Progenitor cell of endocrine pancreas (in vitro differentiated cells): ENCODE data around the gene SSR1. TPM values are rescaled to one million over a fixed set of nuclear protein-coding genes. Genes with fewer than 3 reads are reported as not detected.
"Not testable (repeated sequence)": the region's sequence is repeated elsewhere in the genome, so short reads cannot be mapped to it uniquely, and the experiment has no call there.

ENCODE experiments used
- DNase-seq: peaks from one replicate; pipeline ENCODE4 v3.0.0; 2021; ENCODE audit warnings: low spot score; ENCODE audit not compliant: unreplicated experiment
- H3K27ac Mint-ChIP-seq: 2 replicates; pipeline ENCODE4 v1.8.0; 2021; ENCODE audit warnings: mild to moderate bottlenecking, moderate library complexity, mixed read lengths
- H3K27me3 Mint-ChIP-seq: 2 replicates; pipeline ENCODE4 v1.8.0; 2021; ENCODE audit warnings: mixed read lengths
- H3K36me3 Mint-ChIP-seq: 2 replicates; pipeline ENCODE4 v1.8.0; 2022; ENCODE audit warnings: mixed read lengths; ENCODE audit not compliant: insufficient read depth
- H3K4me1 Mint-ChIP-seq: 2 replicates; pipeline ENCODE4 v1.8.0; 2021; ENCODE audit warnings: low read depth, mixed read lengths
- H3K4me3 Mint-ChIP-seq: 2 replicates; pipeline ENCODE4 v1.8.0; 2021; ENCODE audit warnings: low read depth, mild to moderate bottlenecking, moderate library complexity, mixed read lengths
- H3K9me3 Mint-ChIP-seq: 2 replicates; pipeline ENCODE4 v1.8.0; 2021; ENCODE audit warnings: low read depth, mixed read lengths
- CTCF ChIP-seq: fragments of 200-600 bp; sonication (generic); IDR thresholded peaks from one replicate; pipeline ENCODE4 v1.5.0; 2021; ENCODE audit warnings: antibody characterized with exemption, mild to moderate bottlenecking; ENCODE audit not compliant: unreplicated experiment
- total RNA-seq: library from RNA; stranded (reverse); gene quantifications from 2 replicates; pipeline ENCODE4 v1.2.1, GENCODE V29; 2021

SSR1 gene
- total RNA-seq, 1 donor from 2014 or later = 113 TPM

DNA sequence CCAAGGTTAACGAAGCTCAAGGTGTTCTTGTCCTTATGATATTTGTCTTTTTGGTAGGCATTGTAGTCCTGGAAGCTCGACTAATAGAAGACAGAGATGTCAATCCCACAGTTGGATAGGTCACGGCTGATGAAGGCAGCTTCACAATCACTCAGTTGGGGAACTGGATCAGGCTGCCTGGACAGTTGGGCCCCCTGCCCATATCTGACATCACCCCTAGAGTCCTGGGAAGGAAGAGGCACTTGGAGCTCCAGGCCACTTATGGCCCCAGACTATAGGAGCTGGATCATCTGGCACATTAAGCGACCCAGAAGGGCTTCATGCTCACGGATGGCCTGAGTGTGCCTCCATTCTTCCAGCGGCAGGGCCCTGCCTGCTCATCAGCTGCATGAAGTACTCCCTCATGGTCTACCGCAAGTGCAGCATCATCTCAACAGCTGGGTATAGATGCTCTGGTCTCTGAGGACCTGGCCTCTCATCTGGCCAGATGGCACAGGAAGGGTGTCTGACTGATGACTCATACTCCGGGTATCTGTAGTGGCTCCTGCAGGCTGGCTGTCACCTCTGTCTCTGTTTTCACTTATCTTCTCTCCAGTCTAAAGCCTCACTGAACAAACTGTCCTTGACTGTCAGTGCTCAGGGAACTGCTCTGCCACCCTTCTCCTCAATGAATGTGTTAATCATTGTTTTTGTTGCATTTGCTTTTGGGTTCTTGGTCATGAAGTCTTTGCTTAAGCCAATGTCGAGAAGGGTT lies 29.2 kb upstream of the SSR1 start:
- no peak for DNase-seq
- no peak for TF ChIP-seq CTCF
- Mint-ChIP-seq H3K4me3 (no peak overlapping the region), H3K27me3 (no peaks in the 10 kb centered on the region), H3K4me1 (no peaks in the 10 kb centered on the region), H3K36me3 (no peaks in the 10 kb centered on the region), H3K27ac (no peak overlapping the region), H3K9me3 (peaks cover 5% of the 10 kb centered on the region)

DNA sequence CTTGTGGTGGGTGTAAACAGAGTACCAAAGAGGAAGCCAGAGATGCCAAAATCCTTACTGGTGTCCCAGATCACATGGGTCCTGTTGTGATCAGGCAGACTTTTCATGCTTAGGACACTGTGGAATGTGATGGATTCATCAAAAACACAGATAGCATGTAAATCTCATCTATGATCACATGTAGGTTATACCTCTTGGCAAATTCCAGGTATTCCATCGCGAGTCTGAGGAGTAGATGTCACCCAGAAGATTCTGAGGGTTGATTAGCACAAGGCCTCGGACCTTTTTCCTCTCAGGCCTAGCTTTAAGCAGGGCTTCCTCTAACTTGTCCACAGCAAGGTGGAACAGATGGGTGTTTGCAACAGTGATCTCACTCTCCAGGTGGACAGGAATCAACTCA lies 28.3 kb upstream of the SSR1 start:
- Mint-ChIP-seq H3K4me1 (no peaks in the 10 kb centered on the region), H3K27ac (no peak overlapping the region), H3K4me3 (no peak overlapping the region), H3K27me3 (no peaks in the 10 kb centered on the region), H3K9me3 (peaks cover 5% of the 10 kb centered on the region), H3K36me3 (no peaks in the 10 kb centered on the region)
- no peak for TF ChIP-seq CTCF
- no peak for DNase-seq

GRCh38 chr6:7339007-7339732 lies 26.2 kb upstream of the SSR1 start:
- not testable (repeated sequence) for H3K27me3 Mint-ChIP-seq, H3K9me3 Mint-ChIP-seq, H3K4me1 Mint-ChIP-seq, H3K27ac Mint-ChIP-seq, H3K36me3 Mint-ChIP-seq, H3K4me3 Mint-ChIP-seq, DNase-seq
- peak; percentile 51 for TF ChIP-seq CTCF

DNA sequence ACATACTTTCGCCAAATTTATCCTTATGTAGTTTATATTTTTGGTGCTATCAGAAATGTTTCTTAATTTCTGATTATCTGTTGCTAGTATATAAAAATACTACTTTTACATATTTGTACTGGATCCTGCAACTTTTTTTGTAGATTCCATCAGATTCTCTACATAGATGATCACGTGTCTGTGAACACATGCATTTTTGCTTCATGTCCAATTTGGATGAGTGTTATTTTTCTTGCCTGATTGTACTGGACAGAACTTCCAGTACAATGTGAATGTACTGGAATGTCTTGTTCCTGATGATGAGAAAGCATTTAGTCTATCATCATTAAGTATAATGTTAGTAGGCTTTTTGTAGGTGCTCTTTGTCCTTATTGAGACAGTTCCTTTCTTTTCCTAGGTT lies 25.0 kb upstream of the SSR1 start:
- H3K9me3 Mint-ChIP-seq = no peaks in the 10 kb centered on the region
- H3K4me3 Mint-ChIP-seq = no peak overlapping the region
- DNase-seq = no peak
- H3K27ac Mint-ChIP-seq = no peak overlapping the region
- no peaks in the 10 kb centered on the region for H3K27me3 Mint-ChIP-seq
- H3K4me1 Mint-ChIP-seq = no peaks in the 10 kb centered on the region
- TF ChIP-seq CTCF = no peak
- H3K36me3 Mint-ChIP-seq = no peaks in the 10 kb centered on the region

DNA sequence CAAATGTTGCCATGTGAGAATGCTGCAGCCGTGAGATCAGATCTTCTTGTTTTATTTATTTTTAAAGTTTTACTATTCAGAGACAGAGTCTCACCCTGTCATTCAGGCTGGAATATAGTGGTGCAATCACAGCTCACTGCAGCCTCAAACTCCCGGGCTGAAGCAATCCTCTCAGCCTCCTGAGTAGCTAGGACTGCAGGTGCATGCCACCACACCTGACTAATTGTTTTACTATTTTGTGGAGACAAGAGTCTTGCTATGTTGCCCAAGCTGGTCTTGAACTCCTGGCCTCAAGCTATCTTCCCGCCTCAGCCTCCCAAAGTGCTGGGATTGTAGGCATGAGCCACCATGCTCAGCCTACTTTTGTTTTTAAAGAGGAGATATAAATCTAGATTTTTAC lies 22.5 kb upstream of the SSR1 start:
- Mint-ChIP-seq H3K9me3 (no peaks in the 10 kb centered on the region), H3K4me1 (peaks cover 2% of the 10 kb centered on the region), H3K27ac (no peak overlapping the region), H3K4me3 (no peak overlapping the region), H3K27me3 (no peaks in the 10 kb centered on the region), H3K36me3 (no peaks in the 10 kb centered on the region)
- DNase-seq = no peak
- no peak for TF ChIP-seq CTCF
